Sigmoid colon (tissue), 4 donors: ENCODE measurements around the gene PRKN.

Source experiments
- CTCF ChIP-seq, 4 experiments: fragments of 450-650 bp in 3 of 4; fragments of 200-600 bp in 1 of 4; IDR thresholded peaks; one replicate each; pipeline ENCODE4 v1.5.1; 2016 to 2019; ENCODE audit warnings: antibody characterized with exemption in 4 of 4, mild to moderate bottlenecking in 3 of 4, moderate library complexity in 2 of 4
- EP300 ChIP-seq, 4 donors: sonication (generic); formaldehyde crosslinking; IDR thresholded peaks; one replicate each; pipeline ENCODE4 v1.6.1; 2017; ENCODE audit warnings: antibody characterized with exemption in 4 of 4
- POLR2A ChIP-seq, 2 donors: fragments of 450-650 bp; IDR thresholded peaks; one replicate each; pipeline ENCODE4 v1.6.1; 2016; ENCODE audit warnings: antibody characterized with exemption in 2 of 2, mild to moderate bottlenecking in 2 of 2, moderate library complexity in 2 of 2
- POLR2AphosphoS5 ChIP-seq, 4 donors: sonication (generic); formaldehyde crosslinking; IDR thresholded peaks; one replicate each; pipeline ENCODE4 v1.6.1; 2017; ENCODE audit warnings: antibody characterized with exemption in 4 of 4

GRCh38 chr6:161367472-161367871 lies 1360.1 kb downstream of the PRKN start:
- TF ChIP-seq CTCF (IDR thresholded peaks at IDR 0.05) (no peak), EP300 (IDR thresholded peaks at IDR 0.05) (no peak), POLR2AphosphoS5 (IDR thresholded peaks at IDR 0.05) (no peak), POLR2A (IDR thresholded peaks at IDR 0.05) (no peak)
